Measurements from ENCODE around the gene PMEPA1. TPM values are rescaled to one million over a fixed set of nuclear protein-coding genes. Genes with fewer than 3 reads are reported as not detected.

PMEPA1 gene
- total RNA-seq, 1 donor from 2014 or later = 7.4 TPM

DNA sequence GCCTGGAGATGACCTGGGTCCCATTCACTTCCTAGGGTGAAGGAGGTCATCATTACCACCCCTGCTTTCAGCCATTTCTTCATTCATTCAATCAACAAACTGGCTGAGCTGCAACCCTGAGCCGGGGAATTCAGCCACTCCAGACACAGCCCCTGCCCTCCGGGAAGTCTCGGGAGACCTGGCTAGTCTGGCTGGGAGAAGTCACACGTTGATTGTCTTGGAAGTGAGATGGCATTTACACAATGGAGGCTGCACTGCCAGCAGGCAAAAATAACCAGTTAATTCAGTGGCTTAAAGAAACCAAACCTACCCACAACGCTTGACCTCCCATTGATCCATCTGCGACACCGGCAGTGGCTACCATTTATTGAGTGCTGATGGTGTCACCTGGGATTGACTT, 2.0 kb upstream of the PMEPA1 start:
- no peak for DNase-seq (ENCODE audit: low read depth)

DNA sequence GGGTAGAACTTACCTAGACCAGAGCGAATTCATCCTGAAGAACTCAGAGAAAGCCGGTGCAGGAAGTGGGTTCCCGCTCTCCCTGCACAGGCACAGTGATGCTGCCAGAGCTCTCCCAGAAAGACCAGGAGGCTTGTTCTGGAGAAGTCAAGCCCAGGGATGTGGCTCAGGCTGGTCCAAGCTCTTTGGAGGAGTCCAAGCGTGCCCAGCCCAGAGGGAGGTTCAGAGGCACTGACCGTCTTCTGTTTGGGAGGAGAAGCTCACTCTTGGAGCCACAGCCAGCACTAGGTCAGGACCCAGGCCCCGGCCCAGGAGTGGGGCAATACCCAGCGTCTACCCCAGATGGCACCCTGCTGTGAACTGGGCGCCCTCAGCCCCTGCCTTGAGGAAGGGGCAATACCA, 1.5 kb upstream of the PMEPA1 start:
- no peak for DNase-seq (ENCODE audit: low read depth)

DNA sequence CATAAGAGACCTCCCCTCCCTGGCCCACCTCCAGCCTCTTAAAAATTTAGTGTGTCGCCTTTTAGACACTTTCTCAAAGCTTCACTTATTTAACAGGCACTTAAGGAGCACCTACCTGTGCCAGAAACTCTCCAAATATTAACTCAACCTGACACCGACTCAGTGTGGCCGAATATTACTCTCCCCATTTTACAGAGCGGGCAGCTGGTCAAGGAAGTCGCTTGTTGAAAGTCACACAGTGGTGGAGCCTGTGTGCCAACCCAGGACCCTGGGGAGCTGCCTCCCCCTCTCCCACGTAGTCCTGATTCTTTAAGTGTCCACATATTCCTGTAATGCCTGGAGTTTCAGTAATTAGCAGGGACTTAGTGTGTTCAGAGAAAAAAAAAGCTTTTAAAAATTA, 1.0 kb upstream of the PMEPA1 start:
- no peak for DNase-seq (ENCODE audit: low read depth)

DNA sequence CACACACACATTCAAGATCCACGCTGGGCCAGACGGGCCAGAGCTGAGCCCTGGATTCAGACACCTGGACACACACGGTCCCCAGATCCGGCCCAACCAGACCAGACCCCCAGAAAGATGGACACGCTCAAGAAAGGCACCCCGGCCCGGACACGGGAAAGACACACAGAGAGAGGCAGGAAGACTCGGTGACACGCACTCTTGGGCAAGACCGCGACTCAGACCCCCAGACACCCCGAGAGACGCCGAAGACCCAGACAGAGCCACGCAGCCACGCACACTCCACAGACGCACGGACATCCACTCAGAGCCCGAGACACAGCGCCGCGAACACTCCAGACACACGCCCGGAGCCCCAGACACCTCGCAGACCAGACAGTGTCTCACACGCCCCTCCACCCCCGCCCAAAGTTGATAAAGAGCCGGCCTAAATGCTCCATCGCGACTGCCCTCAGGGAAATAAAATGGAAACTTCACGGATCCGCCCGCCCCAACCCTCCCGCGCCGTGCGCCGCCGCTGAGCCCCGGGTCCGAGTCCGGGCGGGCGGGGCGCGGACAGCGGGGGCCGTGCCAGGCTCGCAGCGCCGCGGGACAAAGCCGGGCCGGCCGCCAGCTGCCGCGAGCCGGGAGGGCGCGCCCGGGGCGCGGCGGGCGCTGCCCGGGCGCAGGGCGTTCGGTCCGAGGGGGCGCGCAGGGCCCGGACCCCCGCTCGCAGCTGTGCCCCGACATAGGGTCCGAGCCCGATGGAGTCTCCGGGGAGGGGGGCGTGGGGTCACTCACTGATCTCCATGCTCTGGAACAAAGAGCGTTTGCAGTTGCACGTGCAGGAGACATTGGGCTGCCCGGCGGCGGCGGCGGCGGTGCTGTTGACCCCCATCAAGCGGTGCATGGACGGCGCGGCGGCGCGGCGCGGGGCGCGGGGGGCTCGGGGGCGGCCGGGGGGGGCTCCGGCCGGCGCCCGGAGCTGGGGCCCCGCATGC, 831 bp downstream of the PMEPA1 start:
- peak; percentile 32 for DNase-seq (ENCODE audit: low read depth)

DNA sequence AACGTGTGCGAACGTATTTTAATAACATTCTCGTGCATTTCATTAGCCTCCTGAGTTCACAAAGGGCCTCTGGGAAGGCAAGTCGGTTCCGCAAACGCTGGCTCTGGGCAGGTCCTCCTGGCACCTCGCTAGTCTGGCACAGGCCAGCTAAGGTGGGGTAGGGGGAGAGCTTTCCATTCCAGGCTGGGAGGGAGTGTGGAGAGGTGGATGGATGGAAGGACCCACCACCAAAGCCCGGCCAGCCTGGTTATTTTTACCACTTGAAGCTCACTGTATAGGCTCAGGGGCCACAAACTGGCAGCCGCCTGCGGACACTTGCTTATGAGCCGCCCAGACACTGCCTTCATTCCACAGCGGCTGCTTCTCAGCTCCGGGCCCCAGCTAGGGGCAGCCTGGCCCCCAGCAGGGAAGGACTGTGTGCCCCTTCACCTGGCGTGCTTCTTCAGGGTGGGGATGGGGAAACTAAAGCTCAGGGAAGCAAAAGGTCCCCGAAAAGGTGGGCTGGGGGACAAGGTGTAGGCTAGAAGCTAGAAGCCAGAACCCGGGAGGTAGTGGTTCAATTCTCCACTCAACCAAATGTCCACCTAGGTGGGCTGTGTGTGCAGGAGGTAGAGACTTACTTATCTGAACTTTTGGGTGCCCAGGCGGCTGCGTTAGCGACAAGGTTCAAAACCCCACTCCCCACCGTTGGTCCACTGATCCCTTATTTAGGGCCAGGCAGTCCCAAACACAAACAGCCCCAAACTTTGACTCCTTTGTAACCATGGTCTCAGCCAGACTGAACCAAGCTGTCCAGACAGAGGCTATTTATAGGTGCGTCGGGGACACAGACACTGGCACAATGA, 1.7 kb downstream of the PMEPA1 start:
- DNase-seq (ENCODE audit: low read depth) = peak; percentile 50

DNA sequence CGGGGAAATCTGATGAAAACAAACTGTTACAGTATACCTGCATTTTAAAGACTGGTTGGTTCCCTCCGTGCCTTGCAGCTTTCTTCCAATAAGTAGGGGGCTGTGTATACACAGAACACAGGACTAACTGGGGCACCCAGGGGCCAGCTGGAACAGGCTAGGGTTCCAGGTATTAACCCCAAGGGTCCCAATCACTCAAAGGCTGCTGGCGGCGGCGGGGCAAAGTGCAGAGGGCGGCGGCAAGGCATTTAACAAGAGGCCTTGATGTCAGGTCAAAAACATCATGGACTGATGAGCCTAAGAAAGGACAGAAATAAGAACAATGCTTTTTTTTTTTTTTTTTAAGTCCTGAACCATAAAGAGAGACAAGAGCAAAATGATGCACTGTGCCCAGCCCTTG, 2.5 kb downstream of the PMEPA1 start:
- no peak for DNase-seq (ENCODE audit: low read depth)

DNA sequence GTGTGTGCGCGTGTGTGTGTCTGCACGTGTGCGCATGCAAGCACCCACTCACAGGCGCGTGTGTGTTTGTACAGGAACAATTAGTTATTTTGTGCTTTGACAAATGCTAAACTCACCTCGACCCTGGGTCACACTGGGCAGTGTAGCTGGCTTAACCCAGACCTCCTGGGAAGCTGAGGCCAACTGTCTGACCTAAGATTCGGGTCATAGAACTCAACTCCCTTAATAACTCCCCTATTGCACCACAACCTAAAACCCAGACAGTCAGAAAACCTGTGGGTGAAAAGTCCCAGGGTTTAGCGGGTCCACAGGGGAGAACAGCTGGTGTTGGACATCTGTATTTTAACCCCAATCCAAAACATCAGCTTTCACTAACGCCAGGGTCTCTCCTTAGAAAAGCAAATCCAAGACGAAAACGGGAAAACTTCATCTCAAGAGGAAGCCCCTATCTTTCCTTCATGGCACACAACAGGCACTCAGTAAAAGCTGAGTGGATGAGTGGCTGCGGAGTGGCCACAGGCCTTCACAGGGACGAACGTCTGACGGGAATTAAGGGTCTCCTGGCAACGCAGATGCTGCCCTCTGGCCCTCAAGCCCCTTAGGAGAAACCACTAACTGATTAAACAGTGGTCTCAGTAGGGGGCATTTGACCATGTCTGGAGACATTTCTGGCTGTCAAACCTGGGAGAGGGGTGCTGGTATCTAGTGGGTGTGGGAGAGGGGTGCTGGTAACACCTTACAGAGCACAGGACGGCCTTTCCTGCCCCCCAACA, 4.5 kb downstream of the PMEPA1 start:
- no peak for DNase-seq (ENCODE audit: low read depth)

DNA sequence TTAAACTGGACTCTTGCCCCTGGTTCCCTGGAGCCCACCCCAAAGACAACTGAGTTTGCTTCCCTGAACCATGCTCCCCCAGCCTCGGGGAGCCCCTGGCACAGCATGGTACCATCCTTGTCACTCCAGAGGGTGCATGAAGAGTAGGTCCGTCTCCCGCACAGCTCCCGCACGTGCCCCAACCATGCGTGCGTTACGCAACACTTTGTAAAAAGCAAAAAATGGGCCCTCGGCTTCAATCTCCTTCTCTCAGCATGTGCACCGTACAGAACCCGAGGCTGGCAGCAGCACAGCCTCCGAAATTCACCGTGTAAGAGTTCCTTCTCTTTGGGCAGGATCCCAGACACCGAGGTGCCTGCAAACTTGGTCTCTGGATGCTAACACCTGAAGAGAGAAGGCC, 5.6 kb downstream of the PMEPA1 start:
- DNase-seq (ENCODE audit: low read depth) = no peak

DNA sequence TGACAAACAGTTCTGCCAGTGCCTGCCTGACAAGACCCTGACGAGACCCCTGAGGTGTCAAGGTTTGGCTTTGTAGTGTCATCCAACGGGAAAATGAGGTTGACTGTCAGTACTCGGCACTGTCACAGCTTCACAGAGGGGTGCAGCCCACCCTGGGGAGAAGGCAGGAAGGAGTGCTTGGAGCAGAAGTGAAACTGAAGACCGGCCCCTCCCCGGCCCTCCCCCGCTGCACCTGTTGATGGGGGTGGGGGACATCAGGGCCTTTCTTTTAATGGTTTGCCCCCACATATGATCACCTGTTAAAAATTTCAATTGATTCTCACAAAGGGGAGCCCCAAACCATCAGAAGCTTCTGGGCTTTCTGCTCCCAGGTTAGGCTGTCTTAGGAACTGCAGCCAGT, 6.8 kb downstream of the PMEPA1 start:
- DNase-seq (ENCODE audit: low read depth) = no peak

DNA sequence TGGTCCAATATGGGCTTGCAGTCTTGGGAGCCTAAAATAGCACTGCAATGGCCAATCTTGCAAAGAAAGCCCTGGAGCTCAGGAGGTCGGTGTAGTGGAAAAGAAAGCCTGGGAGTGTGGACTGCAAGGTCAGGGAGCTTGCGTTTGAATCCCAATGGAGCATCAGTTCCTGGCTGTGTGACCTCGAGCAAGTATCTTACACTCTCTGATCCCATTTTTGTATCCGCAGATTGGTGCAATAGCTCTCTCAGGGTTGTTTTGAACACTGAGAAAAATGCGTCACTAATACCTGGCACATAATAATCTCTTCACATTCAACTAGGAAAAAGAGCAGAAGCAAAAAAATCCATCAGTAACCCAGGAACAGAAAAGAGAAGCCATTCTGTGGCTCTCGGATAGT, 7.3 kb downstream of the PMEPA1 start:
- no peak for DNase-seq (ENCODE audit: low read depth)

DNA sequence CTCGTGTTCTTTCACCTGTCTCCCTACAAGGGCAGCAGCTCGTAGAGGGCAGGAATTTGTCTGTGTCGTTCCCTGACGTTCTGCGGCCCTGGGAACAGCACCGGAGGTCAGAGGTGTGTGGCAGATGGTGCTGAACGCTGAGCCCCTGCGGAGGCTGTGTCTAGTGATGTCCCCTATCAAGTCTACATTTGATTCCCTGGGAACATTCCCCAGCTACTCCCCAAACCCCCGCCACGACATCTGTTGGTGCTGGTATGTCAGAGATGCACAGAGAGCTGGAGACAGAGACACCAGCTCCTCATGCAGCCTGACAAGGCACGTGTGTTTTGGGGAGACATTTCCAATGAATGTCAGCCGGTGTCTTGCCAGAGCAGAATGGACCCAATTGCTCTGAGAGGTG, 7.7 kb downstream of the PMEPA1 start:
- peak; percentile 55 for DNase-seq (ENCODE audit: low read depth)

DNA sequence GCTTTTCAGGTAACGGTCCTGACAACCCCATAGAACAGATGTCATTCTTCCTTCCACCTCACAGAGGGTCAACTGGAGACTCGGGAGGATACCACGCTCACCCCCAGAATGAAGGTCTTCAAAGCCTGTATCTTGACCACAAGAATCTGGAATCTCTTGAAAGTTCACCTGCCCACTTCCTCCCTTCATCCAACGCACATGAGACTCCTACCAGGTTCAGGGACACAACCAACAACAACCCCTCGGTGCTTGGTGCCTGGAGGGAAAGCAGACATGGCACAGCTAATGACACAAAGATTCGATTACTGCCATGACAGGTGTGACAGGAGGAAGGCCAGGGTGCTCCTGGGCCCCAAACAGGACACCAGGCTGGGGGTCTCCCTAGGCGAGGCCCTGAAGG, 8.2 kb downstream of the PMEPA1 start:
- no peak for DNase-seq (ENCODE audit: low read depth)

DNA sequence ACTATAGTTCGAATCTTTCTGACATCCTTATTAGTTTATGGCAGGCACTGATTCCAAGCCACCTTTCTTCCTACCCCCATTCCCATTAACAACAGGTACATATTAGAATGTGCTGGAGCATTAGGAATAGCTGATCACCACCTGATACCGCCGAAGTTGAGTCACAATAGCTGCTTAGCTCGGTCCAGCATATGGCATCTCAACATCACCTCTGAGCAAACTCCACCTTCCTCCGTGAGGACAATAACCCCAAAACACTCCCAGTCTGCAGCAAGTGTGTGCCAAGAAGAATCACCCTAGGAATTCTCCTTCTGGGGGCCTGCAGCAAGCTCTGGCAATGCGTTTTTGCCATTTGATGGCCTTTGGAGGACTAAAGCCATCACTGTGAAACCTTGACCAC, 8.7 kb downstream of the PMEPA1 start:
- DNase-seq (ENCODE audit: low read depth) = no peak

DNA sequence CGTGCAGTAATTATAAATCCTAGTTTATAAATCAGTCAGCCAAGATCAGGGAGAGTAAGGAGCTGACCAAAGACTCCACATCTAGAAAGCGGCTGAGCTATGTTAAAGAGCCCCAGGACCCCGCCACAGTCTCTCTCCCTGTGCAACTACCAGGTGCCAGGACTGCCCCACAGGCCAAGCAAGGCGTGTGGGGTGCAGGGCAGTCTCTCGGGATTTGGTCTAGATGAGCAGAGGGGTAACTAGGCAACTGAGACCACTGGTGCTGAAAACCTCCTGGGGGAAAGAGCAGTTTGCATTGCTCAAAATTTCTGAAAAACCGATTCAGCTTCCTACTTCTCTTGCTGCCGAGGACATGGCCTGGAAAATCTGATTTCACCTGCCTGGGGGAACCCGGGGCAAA, 10.4 kb downstream of the PMEPA1 start:
- no peak for DNase-seq (ENCODE audit: low read depth)

DNA sequence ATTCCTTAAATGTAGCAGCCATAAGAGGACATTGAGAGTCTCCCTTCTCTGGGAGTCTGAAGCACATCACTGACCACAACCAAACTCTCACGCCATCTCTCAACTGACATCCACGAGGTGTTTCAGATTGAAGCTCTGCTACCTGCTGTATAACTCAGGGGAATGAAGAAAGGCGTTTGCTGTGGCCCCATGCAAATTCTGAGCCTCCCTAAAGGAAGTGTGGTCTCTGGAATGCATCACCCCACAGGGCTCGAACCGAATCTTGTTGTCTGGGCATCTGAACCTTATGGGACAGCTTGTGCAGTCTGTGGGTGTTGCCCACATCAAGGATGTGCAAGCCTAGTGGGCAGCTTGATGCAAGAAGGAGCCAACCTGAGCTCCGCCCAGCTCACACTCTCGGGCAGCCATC, 10.9 kb downstream of the PMEPA1 start:
- no peak for DNase-seq (ENCODE audit: low read depth)

DNA sequence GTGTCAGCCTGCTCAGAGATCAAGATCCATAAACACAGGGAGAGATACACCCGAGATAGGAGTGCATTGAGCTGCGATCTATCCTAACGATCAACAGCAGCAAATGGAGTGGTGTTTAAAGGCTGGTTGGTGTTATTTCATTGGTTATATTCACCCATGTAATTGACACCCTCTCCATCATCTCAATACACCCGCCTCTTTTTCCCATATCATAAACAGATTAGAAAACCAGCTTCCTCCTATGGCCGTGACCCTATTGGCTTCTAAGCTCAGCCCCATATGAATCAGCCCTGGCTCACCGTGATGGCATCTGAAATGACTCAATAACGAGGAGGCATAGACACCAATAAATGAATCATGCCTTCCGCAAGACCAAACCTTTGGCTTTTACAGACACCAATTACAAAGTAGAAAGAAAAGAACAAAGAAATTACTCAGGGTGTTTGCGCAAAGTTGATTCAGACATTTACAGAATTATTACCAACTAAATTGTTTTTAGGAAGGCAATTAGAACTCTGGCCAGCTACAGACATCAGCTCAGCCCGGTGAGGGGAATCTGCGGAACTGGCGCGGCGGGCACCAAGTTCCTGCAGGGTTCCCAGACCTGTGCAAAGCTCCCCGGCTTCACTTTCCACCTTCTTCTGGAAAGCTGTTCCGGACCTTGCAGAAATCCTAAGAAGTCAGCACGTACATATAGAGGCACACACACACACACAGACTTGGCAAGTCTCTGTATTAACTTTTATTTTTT, 11.5 kb downstream of the PMEPA1 start:
- DNase-seq (ENCODE audit: low read depth) = peak; percentile 77

DNA sequence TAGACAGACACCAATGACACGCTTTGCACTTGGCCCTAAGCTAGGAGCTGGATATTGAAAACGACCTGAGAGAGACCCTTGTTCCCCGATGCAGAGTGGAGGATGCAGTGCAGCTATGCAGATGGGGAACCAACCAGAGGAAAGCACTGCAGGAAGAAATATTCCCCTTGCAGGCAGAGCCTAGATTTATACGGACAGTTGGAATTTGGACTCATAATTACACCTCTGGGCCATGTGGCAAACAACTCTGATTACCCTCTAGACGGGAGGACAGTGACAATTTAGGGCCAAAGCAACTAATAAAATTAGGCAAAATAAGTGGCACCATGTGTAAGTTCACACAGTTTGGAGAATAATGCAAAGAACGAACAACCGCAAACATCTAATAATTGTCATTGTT, 12.3 kb downstream of the PMEPA1 start:
- no peak for DNase-seq (ENCODE audit: low read depth)

DNA sequence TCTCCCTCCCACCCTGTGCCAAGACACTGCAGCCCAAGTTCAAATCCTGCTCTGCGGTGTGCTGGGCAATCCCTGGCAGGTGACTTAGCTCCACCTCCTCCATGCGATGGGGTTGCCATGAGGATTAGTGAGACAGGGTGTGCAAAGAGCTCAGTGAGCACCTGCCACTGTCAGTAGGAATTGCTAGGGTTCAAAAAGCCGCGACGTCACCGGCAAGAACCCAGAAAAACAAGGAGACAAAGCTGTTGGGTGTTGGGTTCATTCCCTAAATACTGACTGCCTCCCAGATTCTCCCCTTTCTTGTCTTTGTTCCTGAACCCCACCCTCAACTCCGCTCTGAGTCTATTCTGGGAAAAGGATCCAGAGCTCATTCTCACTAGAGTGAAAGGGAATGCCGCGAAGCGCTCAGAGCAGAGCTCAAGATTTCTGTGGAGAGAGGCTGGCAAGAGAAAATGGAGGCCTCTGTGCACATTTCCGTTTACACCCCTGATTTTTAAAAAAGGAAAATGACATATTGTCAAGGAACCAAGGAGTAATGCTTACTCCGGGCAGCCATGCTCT, 13.3 kb downstream of the PMEPA1 start:
- no peak for DNase-seq (ENCODE audit: low read depth)

DNA sequence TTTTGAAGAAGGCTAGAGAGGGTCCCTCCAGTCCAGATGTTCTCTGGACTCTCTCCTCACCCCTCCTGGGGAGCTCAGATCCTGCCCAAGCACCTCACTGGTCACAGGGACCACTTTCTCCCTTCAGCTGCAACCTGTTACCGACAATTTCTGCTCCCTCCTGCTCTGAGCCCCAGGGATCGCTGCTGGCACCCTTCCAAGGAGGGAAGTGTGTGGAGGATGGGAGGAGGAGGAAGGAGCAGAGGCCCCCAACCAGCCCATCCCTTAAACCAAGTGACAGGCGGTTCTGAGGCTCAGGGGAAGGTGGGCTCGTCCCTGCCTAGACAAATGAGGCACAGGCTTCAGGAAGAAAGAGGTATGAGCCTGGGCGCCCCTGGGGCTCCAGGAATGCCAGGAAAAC, 13.9 kb downstream of the PMEPA1 start:
- DNase-seq (ENCODE audit: low read depth) = no peak

DNA sequence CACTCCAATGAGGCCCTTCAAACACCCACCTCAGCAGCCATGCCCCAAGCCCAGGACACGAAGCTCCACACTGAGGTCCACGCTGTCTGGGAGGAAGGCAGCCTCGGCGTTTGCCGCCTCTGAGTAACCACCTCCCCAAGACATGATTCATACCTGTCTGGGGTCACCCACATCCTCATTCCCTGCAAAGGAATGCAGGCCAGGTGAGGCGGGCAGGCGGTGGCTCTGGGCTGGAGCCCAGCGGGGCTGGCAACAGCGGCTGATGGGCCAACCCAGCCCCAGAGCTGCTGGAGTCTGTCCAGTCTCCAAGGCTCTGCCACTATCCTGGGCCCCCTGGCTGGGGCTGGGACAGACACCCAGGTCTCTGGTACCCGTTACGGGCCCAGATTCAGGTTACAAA, 14.8 kb downstream of the PMEPA1 start:
- DNase-seq (ENCODE audit: low read depth) = no peak

Measured in myocyte (in vitro differentiated cells).